ENCODE results near the gene KRTAP12-3.

DNA sequence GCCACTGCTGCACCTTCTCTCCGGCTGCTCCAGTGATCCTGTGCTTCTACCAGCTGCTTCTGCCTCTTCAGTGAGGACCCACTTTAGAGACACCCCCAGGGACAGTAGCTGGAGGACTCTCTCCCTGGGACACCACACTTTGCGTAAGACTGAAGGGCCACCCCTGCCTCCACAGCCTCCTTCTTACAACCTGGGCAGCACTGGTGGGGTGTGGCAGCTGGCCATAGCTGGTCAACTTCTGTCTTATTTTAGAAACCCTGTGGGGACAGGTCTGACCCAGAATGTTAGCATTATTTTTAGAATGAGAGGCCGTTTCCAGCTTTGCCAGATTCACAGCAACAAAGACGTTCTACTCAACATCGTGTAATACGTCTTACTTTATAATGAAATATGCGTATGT lies 32.0 kb upstream of the KRTAP12-3 start:
- TF ChIP-seq POLR2AphosphoS5 (IDR thresholded peaks at IDR 0.05) (no peak), POLR2A (IDR thresholded peaks at IDR 0.05) (no peak)
- TF ChIP-seq, protein P1, sequence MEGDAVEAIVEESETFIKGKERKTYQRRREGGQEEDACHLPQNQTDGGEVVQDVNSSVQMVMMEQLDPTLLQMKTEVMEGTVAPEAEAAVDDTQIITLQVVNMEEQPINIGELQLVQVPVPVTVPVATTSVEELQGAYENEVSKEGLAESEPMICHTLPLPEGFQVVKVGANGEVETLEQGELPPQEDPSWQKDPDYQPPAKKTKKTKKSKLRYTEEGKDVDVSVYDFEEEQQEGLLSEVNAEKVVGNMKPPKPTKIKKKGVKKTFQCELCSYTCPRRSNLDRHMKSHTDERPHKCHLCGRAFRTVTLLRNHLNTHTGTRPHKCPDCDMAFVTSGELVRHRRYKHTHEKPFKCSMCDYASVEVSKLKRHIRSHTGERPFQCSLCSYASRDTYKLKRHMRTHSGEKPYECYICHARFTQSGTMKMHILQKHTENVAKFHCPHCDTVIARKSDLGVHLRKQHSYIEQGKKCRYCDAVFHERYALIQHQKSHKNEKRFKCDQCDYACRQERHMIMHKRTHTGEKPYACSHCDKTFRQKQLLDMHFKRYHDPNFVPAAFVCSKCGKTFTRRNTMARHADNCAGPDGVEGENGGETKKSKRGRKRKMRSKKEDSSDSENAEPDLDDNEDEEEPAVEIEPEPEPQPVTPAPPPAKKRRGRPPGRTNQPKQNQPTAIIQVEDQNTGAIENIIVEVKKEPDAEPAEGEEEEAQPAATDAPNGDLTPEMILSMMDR (IDR thresholded peaks at IDR 0.05) = no peak
